HG03565 (cell line): ENCODE measurements around the gene ADCYAP1R1.

Experiments used
- ATAC-seq: cut with Tn5 transposase; IDR thresholded peaks from one replicate; pipeline ENCODE4 v1.9.1; 2021; ENCODE audit warnings: mild to moderate bottlenecking, moderate library complexity; ENCODE audit not compliant: unreplicated experiment

The ADCYAP1R1 gene

DNA sequence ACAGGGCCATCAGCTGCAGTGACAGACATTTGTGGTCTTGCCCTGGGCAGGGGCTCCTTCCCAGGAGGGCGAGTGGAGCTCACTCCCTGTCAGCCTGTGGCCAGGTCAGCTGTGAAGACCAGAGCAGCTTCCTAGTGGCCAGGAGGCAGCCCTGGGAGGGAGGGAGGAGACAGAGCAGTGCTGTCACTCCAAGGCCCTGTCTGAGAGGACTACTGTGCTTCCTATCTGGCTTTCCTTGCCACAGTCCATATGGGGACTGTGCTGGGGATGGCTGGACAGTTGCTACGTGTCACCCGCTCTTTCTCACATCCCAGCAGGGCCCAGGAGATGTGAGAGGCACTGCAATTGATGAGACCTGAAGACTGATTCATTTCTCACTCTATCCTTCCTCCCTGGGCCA lies 15.2 kb upstream of the ADCYAP1R1 start:
- no peak for ATAC-seq

- ATAC-seq: no peak
Measured at GRCh38 chr7:31043051-31043471, 9.0 kb upstream of the ADCYAP1R1 start.

GRCh38 chr7:31044529-31044928 lies 7.6 kb upstream of the ADCYAP1R1 start:
- ATAC-seq: no peak

DNA sequence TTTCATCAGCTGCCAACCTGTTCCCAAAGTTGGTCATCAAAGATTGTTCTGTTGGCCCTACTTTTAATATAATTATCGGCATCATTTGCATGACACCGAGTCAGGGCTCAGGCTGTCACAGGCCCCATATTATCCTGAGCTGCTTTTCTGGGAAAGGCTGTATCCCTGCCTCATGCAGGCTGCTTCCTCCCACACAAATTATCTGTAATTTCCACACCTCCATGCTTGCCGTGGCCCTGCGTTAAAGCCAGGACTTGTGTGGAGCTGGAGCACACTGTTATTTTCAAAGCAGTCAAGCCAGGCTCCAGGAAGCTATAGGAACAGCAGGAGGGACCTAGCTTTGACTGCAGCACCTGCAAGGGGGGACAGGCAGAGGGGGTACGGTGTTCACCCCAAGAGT lies 5.4 kb upstream of the ADCYAP1R1 start:
- no peak for ATAC-seq

GRCh38 chr7:31047313-31048146 lies 4.6 kb upstream of the ADCYAP1R1 start:
- no peak for ATAC-seq

- ATAC-seq: no peak
Measured at GRCh38 chr7:31049005-31049765, 2.9 kb upstream of the ADCYAP1R1 start.

- no peak for ATAC-seq
Measured at GRCh38 chr7:31052487-31052840, 356 bp downstream of the ADCYAP1R1 start.

- no peak for ATAC-seq
Measured at GRCh38 chr7:31052841-31053601, 913 bp downstream of the ADCYAP1R1 start.

DNA sequence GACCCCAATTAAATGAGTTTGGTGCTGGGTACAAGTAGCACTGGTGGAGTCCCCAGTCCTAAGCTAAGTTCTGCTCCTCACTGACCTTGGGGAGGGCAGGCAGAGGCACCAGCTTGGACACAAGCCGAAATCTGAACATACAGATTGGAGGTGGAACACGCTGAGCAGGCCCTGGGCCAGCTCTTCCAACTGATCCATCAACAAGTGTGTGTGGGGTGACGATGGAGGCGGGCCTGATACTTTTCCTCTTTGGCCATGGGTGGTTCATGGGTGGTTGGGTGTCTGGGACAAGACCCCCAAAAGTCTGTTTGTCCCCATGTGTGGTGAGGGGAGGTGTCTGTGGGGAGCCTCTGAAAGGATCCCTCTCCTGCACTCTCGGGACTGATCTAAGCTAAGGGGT lies 1.9 kb downstream of the ADCYAP1R1 start:
- ATAC-seq: no peak

DNA sequence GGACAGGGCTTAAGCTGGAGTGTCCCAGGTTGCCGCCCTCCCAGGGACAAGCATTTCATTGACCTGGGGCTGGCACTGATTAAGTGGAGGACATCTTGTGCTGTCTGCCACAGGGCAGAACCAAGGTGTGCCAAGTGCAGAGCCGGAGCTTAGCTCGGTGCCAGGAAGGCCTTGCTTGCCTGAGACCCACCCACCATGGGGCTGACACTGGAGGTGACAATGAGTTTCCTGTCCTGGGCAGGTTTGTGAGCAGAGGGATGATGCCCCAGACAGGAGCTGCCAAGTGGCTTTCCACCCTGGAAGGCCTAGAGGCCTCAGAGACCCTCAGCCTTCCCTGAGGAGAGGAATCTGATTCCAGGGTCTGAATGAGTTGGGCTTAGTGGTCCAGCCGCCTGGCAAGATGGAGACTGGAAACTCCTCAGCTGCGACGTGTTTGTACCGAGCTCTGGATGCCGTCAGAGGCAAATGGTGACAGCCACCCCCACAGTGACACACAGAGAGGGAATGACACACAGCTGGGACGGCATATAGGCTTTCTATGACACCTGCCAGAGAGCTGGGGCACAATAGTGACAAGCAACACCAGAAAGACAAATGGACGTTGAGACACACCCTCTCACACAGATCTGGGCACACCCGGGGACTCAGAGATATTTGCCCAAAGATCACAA lies 2.6 kb downstream of the ADCYAP1R1 start:
- no peak for ATAC-seq

DNA sequence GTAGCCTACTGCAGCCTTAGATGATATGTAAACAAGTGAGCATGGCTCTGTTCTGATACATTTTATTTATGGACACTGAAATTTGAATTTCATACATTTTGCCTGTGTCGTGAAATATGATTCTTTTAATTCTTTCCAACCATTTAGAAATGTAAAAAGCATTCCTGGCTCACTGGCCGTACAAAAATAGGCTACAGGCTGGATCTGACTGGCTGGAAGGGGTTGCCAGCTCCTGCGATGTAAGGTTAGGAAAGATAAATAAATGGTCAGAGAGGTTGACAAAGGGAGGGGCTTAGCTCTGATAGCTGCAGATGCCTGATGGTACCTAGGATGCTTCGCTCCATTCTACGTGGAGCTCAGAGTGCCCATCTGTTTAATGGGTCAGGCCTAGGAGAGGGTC lies 3.4 kb downstream of the ADCYAP1R1 start:
- no peak for ATAC-seq

DNA sequence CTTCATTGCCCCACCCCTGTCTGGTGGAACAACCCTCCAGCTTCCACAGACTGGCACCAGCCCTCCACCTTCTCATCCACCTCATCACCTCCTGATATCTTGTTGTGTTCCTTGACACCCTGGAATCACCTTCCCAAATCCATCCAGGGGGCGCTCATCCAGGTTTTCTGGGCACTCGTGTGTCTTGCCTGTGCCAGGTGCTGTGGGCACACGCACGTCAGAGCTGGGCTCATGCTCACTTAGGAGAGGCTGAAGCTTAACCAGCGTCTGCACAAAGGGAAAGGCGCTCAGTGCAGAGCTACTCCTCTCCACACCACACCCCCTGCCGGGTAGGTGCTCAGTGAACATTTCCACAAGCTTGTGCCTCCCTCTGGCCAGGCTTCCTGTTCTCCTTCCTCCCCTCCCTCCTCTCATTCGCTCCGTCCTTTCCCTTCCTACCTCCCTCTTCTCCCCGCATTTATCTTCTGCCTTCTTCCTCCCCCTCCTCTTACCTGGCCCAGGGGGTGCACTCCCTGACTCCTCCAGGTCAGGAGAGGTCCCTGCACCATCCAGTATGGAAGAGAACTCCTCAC lies 4.8 kb downstream of the ADCYAP1R1 start:
- no peak for ATAC-seq

GRCh38 chr7:31058122-31058521 lies 6.0 kb downstream of the ADCYAP1R1 start:
- ATAC-seq: no peak

- ATAC-seq: no peak
Measured at GRCh38 chr7:31058688-31059087, 6.6 kb downstream of the ADCYAP1R1 start.

- no peak for ATAC-seq
Measured at GRCh38 chr7:31059551-31059950, 7.4 kb downstream of the ADCYAP1R1 start.

DNA sequence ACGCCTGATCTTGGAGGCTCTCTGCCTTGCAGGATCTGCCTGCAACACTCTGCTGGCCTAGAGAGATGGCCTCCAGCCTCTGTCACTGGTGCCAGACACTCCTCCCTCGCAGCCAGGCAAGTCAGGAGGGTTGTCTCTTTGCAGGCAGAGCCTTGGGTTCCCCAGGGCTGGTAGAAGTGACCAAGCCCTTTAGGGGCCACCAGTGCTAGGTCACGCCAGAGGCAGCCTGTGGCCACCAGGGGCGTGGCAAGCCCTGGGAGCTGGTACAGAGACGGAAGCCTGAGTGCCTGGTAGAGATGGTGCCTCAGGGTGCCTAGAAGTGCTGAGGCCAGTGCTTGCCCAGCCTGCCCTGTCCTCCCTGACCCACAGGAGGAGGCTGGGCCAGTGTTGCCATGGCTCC lies 9.1 kb downstream of the ADCYAP1R1 start:
- ATAC-seq: no peak

- no peak for ATAC-seq
Measured at GRCh38 chr7:31062746-31063435, 10.8 kb downstream of the ADCYAP1R1 start.

DNA sequence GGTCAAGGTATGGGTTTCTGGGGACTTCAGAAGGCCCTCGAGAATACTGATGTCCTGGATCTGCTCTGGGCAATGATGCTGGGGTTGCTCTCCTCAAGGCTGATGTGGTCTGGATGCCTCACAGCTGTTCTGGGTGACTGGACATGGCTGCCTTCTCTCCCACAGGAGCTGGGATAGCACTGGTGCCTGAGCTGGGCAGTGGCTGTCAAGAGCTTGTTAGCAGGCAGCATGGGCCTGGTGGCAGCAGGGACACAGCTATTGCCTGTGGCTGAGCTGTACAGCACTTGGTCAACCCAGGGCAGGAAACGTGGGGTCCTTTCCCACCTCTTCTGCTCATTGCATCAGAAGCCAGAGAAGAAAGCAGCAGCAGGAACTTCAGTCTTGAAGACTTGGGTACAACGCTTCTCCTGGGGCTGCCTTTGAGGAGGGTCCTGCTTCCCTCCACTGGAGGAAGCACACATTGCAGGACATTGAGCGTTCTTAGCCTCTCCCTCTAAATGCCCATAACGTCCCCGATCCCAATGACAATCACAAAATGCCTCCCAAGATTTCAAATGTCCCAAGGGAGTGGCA lies 13.0 kb downstream of the ADCYAP1R1 start:
- ATAC-seq: no peak

DNA sequence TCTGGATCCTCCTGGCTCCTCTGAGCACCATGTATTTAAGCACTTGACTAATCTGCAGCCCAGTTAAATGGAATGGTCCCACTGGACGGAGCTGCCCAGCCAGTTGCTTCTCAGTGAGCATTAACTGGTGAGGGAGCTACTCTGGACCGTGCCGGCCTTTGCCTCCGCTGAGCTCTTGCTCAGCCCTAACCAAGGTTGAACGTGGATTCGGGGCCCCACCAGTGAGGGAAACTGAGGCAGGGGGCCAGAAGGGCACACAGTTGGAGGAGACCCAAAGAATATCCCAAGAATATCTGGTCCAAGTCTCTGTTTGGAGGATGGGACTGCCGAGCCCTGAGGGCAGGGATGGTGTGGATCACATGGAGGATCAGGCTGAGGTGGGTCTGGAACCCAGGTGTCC lies 13.7 kb downstream of the ADCYAP1R1 start:
- ATAC-seq: no peak
